ENCODE results near the gene KRAS. TPM values are rescaled to one million over a fixed set of nuclear protein-coding genes. Genes with fewer than 3 reads are reported as not detected.
A peak's percentile ranks its signal among the peaks of the same experiment; 100 is the strongest.

Gene KRAS
- total RNA-seq, 1 experiment from 2014 or later = 6.2 TPM

- H2AFZ ChIP-seq (ENCODE audit: low read length) = peak overlapping the region; percentile 95
- DNase-seq (no peak), ATAC-seq (peak; percentile 41)
- H3K9me2 ChIP-seq (replicated peaks; ENCODE audit: low read length) = no peaks in the 10 kb centered on the region
- no peaks in the 10 kb centered on the region for H4K20me1 ChIP-seq (ENCODE audit: low read length)
- peaks cover 33% of the 10 kb centered on the region for H3K79me2 ChIP-seq (ENCODE audit: low read length)
- peak overlapping the region; percentile 96 for H3K4me3 ChIP-seq (ENCODE audit: low read length)
- ChIA-PET CTCF (interaction anchor here (1.0 kb wide), 1 partner anchor 9 kb away, joined by 6 read pairs; no protein-coding TSS in a partner anchor), POLR2A (ENCODE audit: unreplicated experiment) (no interaction called here)
- peaks cover 10% of the 10 kb centered on the region for H3K4me1 ChIP-seq (ENCODE audit: insufficient read depth, low read length)
- H3K9me3 ChIP-seq (ENCODE audit: low read length) = no peaks in the 10 kb centered on the region
- intact Hi-C loops (cut with micrococcal nuclease) = no loop called here
- H3K36me3 ChIP-seq (ENCODE audit: low read depth, low read length) = no peaks in the 10 kb centered on the region
- no peaks in the 10 kb centered on the region for H3K27me3 ChIP-seq (ENCODE audit: low read length)
- no peak overlapping the region for H3K27ac ChIP-seq (ENCODE audit: low read length)
- peak overlapping the region; percentile 51 for H3K9ac ChIP-seq (ENCODE audit: low read length)
- TF ChIP-seq EZH2phosphoT487 (IDR thresholded peaks at IDR 0.05; ENCODE audit: borderline replicate concordance, low read length) = no peak
- no peak for TF ChIP-seq EZH2 (IDR thresholded peaks at IDR 0.05; ENCODE audit: low read length, unreplicated experiment)
- TF ChIP-seq CTCF (conservative IDR thresholded peaks at IDR 0.05; ENCODE audit: low read depth, low read length) = no peak
- H3F3A ChIP-seq (ENCODE audit: low read length, unreplicated experiment) = no peaks in the 10 kb centered on the region
- TSS peak; percentile 42 for BruUV-seq (replicated peaks)
- H3K4me2 ChIP-seq (ENCODE audit: low read length) = peak overlapping the region; percentile 94
Measured at GRCh38 chr12:25249931-25250738, 594 bp downstream of the KRAS start.

- DNase-seq = no peak
- POLR2A ChIA-PET (ENCODE audit: unreplicated experiment) = no interaction called here
- Histone ChIP-seq H3K36me3 (ENCODE audit: low read depth, low read length) (no peaks in the 10 kb centered on the region), H3K4me2 (ENCODE audit: low read length) (no peak overlapping the region), H4K20me1 (ENCODE audit: low read length) (no peaks in the 10 kb centered on the region), H3K27me3 (ENCODE audit: low read length) (no peaks in the 10 kb centered on the region), H3K27ac (ENCODE audit: low read length) (no peak overlapping the region), H3K4me1 (ENCODE audit: insufficient read depth, low read length) (peaks cover 10% of the 10 kb centered on the region), H3K9me2 (replicated peaks; ENCODE audit: low read length) (no peaks in the 10 kb centered on the region), H2AFZ (ENCODE audit: low read length) (no peak overlapping the region), H3K9me3 (ENCODE audit: low read length) (no peaks in the 10 kb centered on the region), H3K9ac (ENCODE audit: low read length) (no peak overlapping the region), H3F3A (ENCODE audit: low read length, unreplicated experiment) (no peaks in the 10 kb centered on the region), H3K79me2 (ENCODE audit: low read length) (peaks cover 33% of the 10 kb centered on the region), H3K4me3 (ENCODE audit: low read length) (no peak overlapping the region)
- CTCF ChIA-PET = no interaction called here
- TF ChIP-seq CTCF (conservative IDR thresholded peaks at IDR 0.05; ENCODE audit: low read depth, low read length) = no peak
- TF ChIP-seq EZH2phosphoT487 (IDR thresholded peaks at IDR 0.05; ENCODE audit: borderline replicate concordance, low read length) = no peak
- no peak for TF ChIP-seq EZH2 (IDR thresholded peaks at IDR 0.05; ENCODE audit: low read length, unreplicated experiment)
- BruUV-seq (replicated peaks) = no TSS peak
- ATAC-seq = no peak
- intact Hi-C loops (cut with micrococcal nuclease) = no loop called here
Measured at GRCh38 chr12:25248732-25249131, 2.0 kb downstream of the KRAS start.

GRCh38 chr12:25248137-25248536, 2.6 kb downstream of the KRAS start:
- Histone ChIP-seq H3K9me3 (ENCODE audit: low read length) (no peaks in the 10 kb centered on the region), H3F3A (ENCODE audit: low read length, unreplicated experiment) (no peaks in the 10 kb centered on the region), H4K20me1 (ENCODE audit: low read length) (no peaks in the 10 kb centered on the region), H3K4me2 (ENCODE audit: low read length) (no peak overlapping the region), H3K36me3 (ENCODE audit: low read depth, low read length) (no peaks in the 10 kb centered on the region), H3K27ac (ENCODE audit: low read length) (no peak overlapping the region), H3K9me2 (replicated peaks; ENCODE audit: low read length) (no peaks in the 10 kb centered on the region), H3K4me3 (ENCODE audit: low read length) (no peak overlapping the region), H3K9ac (ENCODE audit: low read length) (no peak overlapping the region), H3K27me3 (ENCODE audit: low read length) (no peaks in the 10 kb centered on the region), H2AFZ (ENCODE audit: low read length) (no peak overlapping the region), H3K79me2 (ENCODE audit: low read length) (peaks cover 33% of the 10 kb centered on the region), H3K4me1 (ENCODE audit: insufficient read depth, low read length) (peaks cover 10% of the 10 kb centered on the region)
- ChIA-PET POLR2A (ENCODE audit: unreplicated experiment) (no interaction called here), CTCF (no interaction called here)
- ATAC-seq = no peak
- DNase-seq = no peak
- TF ChIP-seq EZH2 (IDR thresholded peaks at IDR 0.05; ENCODE audit: low read length, unreplicated experiment) = no peak
- TF ChIP-seq EZH2phosphoT487 (IDR thresholded peaks at IDR 0.05; ENCODE audit: borderline replicate concordance, low read length) = no peak
- TF ChIP-seq CTCF (conservative IDR thresholded peaks at IDR 0.05; ENCODE audit: low read depth, low read length) = no peak
- intact Hi-C loops (cut with micrococcal nuclease) = no loop called here
- no TSS peak for BruUV-seq (replicated peaks)

Measured in PC-3 (cell line).